WTC11 (cell line): ENCODE measurements around the gene TTL. TPM values are rescaled to one million over a fixed set of nuclear protein-coding genes. Genes with fewer than 3 reads are reported as not detected.
"Not testable (repeated sequence)": the region's sequence is repeated elsewhere in the genome, so short reads cannot be mapped to it uniquely, and the experiment has no call there.

ENCODE experiments used
- ATAC-seq: fragments of 200-7000 bp; cut with Tn5 transposase; 2 replicates; pipeline ENCODE4 v1.10.0; 2021; ENCODE audit warnings: mild to moderate bottlenecking, moderate library complexity
- CTCF ChIA-PET: fragments of 300-600 bp; sonication (Branson Sonifier 250); formaldehyde crosslinking; loops from one replicate; lab custom pipeline; 2021; ENCODE audit warnings: antibody characterized with exemption; lab: Charles Lee
- POLR2A ChIA-PET: fragments of 350-600 bp; sonication (Branson Sonifier 250); formaldehyde crosslinking; loops from one replicate; lab custom pipeline; 2021; ENCODE audit warnings: antibody characterized with exemption; lab: Charles Lee
- DNase-seq: peaks from one replicate; pipeline ENCODE4 v3.0.0; 2021; ENCODE audit warnings: low spot score
- H3K27ac Mint-ChIP-seq: 2 replicates; pipeline ENCODE4 v1.8.0; 2021; ENCODE audit warnings: mixed read lengths
- H3K27me3 Mint-ChIP-seq: 2 replicates; pipeline ENCODE4 v1.8.0; 2021; ENCODE audit warnings: low read depth, mild to moderate bottlenecking, moderate library complexity, mixed read lengths
- H3K36me3 Mint-ChIP-seq: 2 replicates; pipeline ENCODE4 v1.8.0; 2021; ENCODE audit warnings: mixed read lengths
- H3K4me1 Mint-ChIP-seq: 2 replicates; pipeline ENCODE4 v1.8.0; 2022; ENCODE audit warnings: mixed read lengths
- H3K4me3 Mint-ChIP-seq: 2 replicates; pipeline ENCODE4 v1.8.0; 2021; ENCODE audit warnings: mild to moderate bottlenecking, moderate library complexity, mixed read lengths
- H3K9me3 Mint-ChIP-seq: 2 replicates; pipeline ENCODE4 v1.8.0; 2021; ENCODE audit warnings: mixed read lengths
- FOXJ3 ChIP-seq: sonication (generic); formaldehyde crosslinking; IDR thresholded peaks from 2 replicates; pipeline ENCODE4 v1.9.0; 2021; ENCODE audit warnings: missing genetic modification reagents, mild to moderate bottlenecking, borderline replicate concordance
- GABPB1 ChIP-seq: sonication (generic); formaldehyde crosslinking; IDR thresholded peaks from 2 replicates; pipeline ENCODE4 v1.8.1; 2023; ENCODE audit warnings: mild to moderate bottlenecking, missing genetic modification reagents
- MXD4 ChIP-seq: fragments of 250-450 bp; sonication (Bioruptor Pico); IDR thresholded peaks from 2 replicates; pipeline ENCODE4 v1.8.0; 2021; ENCODE audit warnings: mild to moderate bottlenecking, moderate library complexity, borderline replicate concordance
- NR3C1 ChIP-seq: sonication (generic); formaldehyde crosslinking; conservative IDR thresholded peaks from 2 replicates; pipeline ENCODE4 v1.8.1; 2023; ENCODE audit warnings: low read depth, mild to moderate bottlenecking, missing genetic modification reagents
- PRRX2 ChIP-seq: fragments of 250-450 bp; sonication (Bioruptor Pico); IDR thresholded peaks from 2 replicates; pipeline ENCODE4 v1.8.0; 2021; ENCODE audit warnings: mild to moderate bottlenecking
- SMAD3 ChIP-seq: sonication (generic); formaldehyde crosslinking; IDR thresholded peaks from 2 replicates; pipeline ENCODE4 v1.8.0; 2022; ENCODE audit warnings: missing genetic modification reagents, mild to moderate bottlenecking, borderline replicate concordance
- SP1 ChIP-seq: sonication (generic); formaldehyde crosslinking; conservative IDR thresholded peaks from 2 replicates; pipeline ENCODE4 v1.8.1; 2022; ENCODE audit warnings: missing genetic modification reagents
- ZNF138 ChIP-seq: sonication (generic); formaldehyde crosslinking; conservative IDR thresholded peaks from 2 replicates; pipeline ENCODE4 v1.8.1; 2022; ENCODE audit warnings: mild to moderate bottlenecking, moderate library complexity, missing genetic modification reagents
- ZNF263 ChIP-seq: sonication (generic); formaldehyde crosslinking; IDR thresholded peaks from 2 replicates; pipeline ENCODE4 v1.8.1; 2022; ENCODE audit warnings: low read depth, mild to moderate bottlenecking, moderate library complexity, missing genetic modification reagents
- ZNF317 ChIP-seq: sonication (generic); formaldehyde crosslinking; IDR thresholded peaks from 2 replicates; pipeline ENCODE4 v1.8.1; 2023; ENCODE audit warnings: low read depth, mild to moderate bottlenecking, moderate library complexity, missing genetic modification reagents, borderline replicate concordance
- ZNF671 ChIP-seq: fragments of 250-450 bp; sonication (Bioruptor Pico); IDR thresholded peaks from 2 replicates; pipeline ENCODE4 v1.8.0; 2021; ENCODE audit warnings: mild to moderate bottlenecking
- total RNA-seq: library from RNA; stranded (reverse); gene quantifications from 3 replicates; pipeline ENCODE4 v1.2.3, GENCODE V29; 2021
- TF ChIP-seq, protein P1 (sequence below): fragments of 250-450 bp; sonication (Bioruptor Pico); IDR thresholded peaks from 2 replicates; pipeline ENCODE4 v2.1.2; 2022; ENCODE audit warnings: mild to moderate bottlenecking, moderate library complexity
- TF ChIP-seq, protein P2 (sequence below): sonication (generic); formaldehyde crosslinking; IDR thresholded peaks from 2 replicates; pipeline ENCODE4 v1.8.1; 2022; ENCODE audit warnings: low read depth, missing genetic modification reagents, borderline replicate concordance
- TF ChIP-seq, protein P3 (sequence below): sonication (generic); formaldehyde crosslinking; IDR thresholded peaks from 2 replicates; pipeline ENCODE4 v1.8.0; 2022; ENCODE audit warnings: mild to moderate bottlenecking, missing genetic modification reagents
- TF ChIP-seq, protein P4 (sequence below): sonication (generic); formaldehyde crosslinking; IDR thresholded peaks from 2 replicates; pipeline ENCODE4 v1.8.1; 2023; ENCODE audit warnings: mild to moderate bottlenecking, moderate library complexity, missing genetic modification reagents
- TF ChIP-seq, protein P5 (sequence below): fragments of 250-450 bp; sonication (Bioruptor Pico); IDR thresholded peaks from 2 replicates; pipeline ENCODE4 v1.9.0; 2021; ENCODE audit warnings: mild to moderate bottlenecking, borderline replicate concordance
- TF ChIP-seq, protein P6 (sequence below): sonication (generic); formaldehyde crosslinking; IDR thresholded peaks from 2 replicates; pipeline ENCODE4 v1.8.0; 2022; ENCODE audit warnings: mild to moderate bottlenecking, missing genetic modification reagents
- TF ChIP-seq, protein P7 (sequence below): sonication (generic); formaldehyde crosslinking; IDR thresholded peaks from 2 replicates; pipeline ENCODE4 v1.8.0; 2023; ENCODE audit warnings: missing genetic modification reagents

The TTL gene
- total RNA-seq, 1 experiment from 2014 or later = 44.2 TPM

DNA sequence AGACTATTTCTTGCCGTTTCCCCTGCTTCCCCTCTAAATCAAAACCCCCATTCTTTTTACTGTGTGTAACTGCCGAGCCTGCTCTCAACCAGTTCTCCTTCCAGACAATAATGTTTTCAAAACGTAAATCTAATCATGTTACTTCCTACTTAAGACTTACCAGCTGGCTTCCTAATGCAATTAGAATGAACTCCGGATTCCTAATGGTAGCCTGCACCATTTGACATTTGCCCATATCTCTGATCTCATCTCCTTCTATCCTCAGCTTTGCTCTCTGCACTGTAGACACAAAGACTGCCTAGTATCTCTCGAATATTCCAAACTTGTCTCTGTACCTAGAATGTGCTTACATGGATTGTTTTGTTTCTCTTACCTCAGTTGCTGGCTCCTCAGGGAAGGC, 12.9 kb downstream of the TTL start:
- H3K9me3 Mint-ChIP-seq = no peaks in the 10 kb centered on the region
- H3K27ac Mint-ChIP-seq = no peak overlapping the region
- H3K36me3 Mint-ChIP-seq = peaks cover 9% of the 10 kb centered on the region
- TF ChIP-seq ZNF671 (CRISPR knock-in tag) (no peak), ZNF317 (CRISPR knock-in tag) (no peak), MXD4 (CRISPR knock-in tag) (no peak), SMAD3 (CRISPR knock-in tag) (no peak), FOXJ3 (CRISPR knock-in tag) (no peak), ZNF263 (CRISPR knock-in tag) (no peak), GABPB1 (CRISPR knock-in tag) (no peak), SP1 (CRISPR knock-in tag) (no peak), NR3C1 (no peak), ZNF138 (CRISPR knock-in tag) (no peak), PRRX2 (CRISPR knock-in tag) (no peak)
- TF ChIP-seq, protein P1, sequence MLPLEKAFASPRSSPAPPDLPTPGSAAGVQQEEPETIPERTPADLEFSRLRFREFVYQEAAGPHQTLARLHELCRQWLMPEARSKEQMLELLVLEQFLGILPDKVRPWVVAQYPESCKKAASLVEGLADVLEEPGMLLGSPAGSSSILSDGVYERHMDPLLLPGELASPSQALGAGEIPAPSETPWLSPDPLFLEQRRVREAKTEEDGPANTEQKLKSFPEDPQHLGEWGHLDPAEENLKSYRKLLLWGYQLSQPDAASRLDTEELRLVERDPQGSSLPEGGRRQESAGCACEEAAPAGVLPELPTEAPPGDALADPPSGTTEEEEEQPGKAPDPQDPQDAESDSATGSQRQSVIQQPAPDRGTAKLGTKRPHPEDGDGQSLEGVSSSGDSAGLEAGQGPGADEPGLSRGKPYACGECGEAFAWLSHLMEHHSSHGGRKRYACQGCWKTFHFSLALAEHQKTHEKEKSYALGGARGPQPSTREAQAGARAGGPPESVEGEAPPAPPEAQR (CRISPR knock-in tag) = no peak
- TF ChIP-seq, protein P2, sequence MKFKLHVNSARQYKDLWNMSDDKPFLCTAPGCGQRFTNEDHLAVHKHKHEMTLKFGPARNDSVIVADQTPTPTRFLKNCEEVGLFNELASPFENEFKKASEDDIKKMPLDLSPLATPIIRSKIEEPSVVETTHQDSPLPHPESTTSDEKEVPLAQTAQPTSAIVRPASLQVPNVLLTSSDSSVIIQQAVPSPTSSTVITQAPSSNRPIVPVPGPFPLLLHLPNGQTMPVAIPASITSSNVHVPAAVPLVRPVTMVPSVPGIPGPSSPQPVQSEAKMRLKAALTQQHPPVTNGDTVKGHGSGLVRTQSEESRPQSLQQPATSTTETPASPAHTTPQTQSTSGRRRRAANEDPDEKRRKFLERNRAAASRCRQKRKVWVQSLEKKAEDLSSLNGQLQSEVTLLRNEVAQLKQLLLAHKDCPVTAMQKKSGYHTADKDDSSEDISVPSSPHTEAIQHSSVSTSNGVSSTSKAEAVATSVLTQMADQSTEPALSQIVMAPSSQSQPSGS (CRISPR knock-in tag) = no peak
- TF ChIP-seq, protein P3, sequence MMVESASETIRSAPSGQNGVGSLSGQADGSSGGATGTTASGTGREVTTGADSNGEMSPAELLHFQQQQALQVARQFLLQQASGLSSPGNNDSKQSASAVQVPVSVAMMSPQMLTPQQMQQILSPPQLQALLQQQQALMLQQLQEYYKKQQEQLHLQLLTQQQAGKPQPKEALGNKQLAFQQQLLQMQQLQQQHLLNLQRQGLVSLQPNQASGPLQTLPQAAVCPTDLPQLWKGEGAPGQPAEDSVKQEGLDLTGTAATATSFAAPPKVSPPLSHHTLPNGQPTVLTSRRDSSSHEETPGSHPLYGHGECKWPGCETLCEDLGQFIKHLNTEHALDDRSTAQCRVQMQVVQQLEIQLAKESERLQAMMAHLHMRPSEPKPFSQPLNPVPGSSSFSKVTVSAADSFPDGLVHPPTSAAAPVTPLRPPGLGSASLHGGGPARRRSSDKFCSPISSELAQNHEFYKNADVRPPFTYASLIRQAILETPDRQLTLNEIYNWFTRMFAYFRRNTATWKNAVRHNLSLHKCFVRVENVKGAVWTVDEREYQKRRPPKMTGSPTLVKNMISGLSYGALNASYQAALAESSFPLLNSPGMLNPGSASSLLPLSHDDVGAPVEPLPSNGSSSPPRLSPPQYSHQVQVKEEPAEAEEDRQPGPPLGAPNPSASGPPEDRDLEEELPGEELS = no peak
- TF ChIP-seq, protein P4, sequence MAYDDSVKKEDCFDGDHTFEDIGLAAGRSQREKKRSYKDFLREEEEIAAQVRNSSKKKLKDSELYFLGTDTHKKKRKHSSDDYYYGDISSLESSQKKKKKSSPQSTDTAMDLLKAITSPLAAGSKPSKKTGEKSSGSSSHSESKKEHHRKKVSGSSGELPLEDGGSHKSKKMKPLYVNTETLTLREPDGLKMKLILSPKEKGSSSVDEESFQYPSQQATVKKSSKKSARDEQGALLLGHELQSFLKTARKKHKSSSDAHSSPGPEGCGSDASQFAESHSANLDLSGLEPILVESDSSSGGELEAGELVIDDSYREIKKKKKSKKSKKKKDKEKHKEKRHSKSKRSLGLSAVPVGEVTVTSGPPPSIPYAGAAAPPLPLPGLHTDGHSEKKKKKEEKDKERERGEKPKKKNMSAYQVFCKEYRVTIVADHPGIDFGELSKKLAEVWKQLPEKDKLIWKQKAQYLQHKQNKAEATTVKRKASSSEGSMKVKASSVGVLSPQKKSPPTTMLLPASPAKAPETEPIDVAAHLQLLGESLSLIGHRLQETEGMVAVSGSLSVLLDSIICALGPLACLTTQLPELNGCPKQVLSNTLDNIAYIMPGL (CRISPR knock-in tag) = no peak
- TF ChIP-seq, protein P5, sequence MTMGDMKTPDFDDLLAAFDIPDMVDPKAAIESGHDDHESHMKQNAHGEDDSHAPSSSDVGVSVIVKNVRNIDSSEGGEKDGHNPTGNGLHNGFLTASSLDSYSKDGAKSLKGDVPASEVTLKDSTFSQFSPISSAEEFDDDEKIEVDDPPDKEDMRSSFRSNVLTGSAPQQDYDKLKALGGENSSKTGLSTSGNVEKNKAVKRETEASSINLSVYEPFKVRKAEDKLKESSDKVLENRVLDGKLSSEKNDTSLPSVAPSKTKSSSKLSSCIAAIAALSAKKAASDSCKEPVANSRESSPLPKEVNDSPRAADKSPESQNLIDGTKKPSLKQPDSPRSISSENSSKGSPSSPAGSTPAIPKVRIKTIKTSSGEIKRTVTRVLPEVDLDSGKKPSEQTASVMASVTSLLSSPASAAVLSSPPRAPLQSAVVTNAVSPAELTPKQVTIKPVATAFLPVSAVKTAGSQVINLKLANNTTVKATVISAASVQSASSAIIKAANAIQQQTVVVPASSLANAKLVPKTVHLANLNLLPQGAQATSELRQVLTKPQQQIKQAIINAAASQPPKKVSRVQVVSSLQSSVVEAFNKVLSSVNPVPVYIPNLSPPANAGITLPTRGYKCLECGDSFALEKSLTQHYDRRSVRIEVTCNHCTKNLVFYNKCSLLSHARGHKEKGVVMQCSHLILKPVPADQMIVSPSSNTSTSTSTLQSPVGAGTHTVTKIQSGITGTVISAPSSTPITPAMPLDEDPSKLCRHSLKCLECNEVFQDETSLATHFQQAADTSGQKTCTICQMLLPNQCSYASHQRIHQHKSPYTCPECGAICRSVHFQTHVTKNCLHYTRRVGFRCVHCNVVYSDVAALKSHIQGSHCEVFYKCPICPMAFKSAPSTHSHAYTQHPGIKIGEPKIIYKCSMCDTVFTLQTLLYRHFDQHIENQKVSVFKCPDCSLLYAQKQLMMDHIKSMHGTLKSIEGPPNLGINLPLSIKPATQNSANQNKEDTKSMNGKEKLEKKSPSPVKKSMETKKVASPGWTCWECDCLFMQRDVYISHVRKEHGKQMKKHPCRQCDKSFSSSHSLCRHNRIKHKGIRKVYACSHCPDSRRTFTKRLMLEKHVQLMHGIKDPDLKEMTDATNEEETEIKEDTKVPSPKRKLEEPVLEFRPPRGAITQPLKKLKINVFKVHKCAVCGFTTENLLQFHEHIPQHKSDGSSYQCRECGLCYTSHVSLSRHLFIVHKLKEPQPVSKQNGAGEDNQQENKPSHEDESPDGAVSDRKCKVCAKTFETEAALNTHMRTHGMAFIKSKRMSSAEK (CRISPR knock-in tag) = no peak
- TF ChIP-seq, protein P6, sequence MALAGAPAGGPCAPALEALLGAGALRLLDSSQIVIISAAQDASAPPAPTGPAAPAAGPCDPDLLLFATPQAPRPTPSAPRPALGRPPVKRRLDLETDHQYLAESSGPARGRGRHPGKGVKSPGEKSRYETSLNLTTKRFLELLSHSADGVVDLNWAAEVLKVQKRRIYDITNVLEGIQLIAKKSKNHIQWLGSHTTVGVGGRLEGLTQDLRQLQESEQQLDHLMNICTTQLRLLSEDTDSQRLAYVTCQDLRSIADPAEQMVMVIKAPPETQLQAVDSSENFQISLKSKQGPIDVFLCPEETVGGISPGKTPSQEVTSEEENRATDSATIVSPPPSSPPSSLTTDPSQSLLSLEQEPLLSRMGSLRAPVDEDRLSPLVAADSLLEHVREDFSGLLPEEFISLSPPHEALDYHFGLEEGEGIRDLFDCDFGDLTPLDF (CRISPR knock-in tag) = no peak
- TF ChIP-seq, protein P7, sequence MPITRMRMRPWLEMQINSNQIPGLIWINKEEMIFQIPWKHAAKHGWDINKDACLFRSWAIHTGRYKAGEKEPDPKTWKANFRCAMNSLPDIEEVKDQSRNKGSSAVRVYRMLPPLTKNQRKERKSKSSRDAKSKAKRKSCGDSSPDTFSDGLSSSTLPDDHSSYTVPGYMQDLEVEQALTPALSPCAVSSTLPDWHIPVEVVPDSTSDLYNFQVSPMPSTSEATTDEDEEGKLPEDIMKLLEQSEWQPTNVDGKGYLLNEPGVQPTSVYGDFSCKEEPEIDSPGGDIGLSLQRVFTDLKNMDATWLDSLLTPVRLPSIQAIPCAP (CRISPR knock-in tag) = no peak
- TF ChIP-seq, all 79 proteins: peak for 0
- DNase-seq (no peak), ATAC-seq (no peak)
- ChIA-PET POLR2A (no interaction called here), CTCF (no interaction called here)
- H3K4me1 Mint-ChIP-seq = peaks cover 5% of the 10 kb centered on the region; the same call in 1 of the 2 replicates
- no peak overlapping the region for H3K4me3 Mint-ChIP-seq
- no peaks in the 10 kb centered on the region for H3K27me3 Mint-ChIP-seq

DNA sequence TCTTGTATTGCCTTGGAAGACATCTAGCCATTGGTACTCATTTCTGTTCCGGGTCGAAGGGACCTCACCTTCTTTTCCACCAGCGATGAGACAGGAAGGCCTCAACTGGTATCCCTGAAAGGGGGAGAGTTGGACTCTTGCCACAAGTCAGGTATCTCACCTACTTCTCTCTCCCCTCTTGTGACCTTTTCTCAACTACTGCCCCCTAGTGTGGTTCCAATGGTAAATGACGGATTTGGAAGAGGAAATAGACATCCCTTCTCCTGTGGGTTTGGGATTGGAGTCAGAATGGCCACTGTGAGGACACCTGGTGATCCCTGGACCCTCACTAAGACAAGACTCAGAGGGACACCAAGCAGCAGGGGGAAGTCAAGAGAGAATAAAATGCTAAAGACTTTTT, 13.9 kb downstream of the TTL start:
- ATAC-seq = peak; percentile 60
- POLR2A ChIA-PET, CTCF ChIA-PET, DNase-seq, H3K4me3 Mint-ChIP-seq, H3K4me1 Mint-ChIP-seq, H3K9me3 Mint-ChIP-seq, H3K27ac Mint-ChIP-seq, H3K27me3 Mint-ChIP-seq, H3K36me3 Mint-ChIP-seq: not testable (repeated sequence)
